ENCODE results near the gene SORCS3.

DNA sequence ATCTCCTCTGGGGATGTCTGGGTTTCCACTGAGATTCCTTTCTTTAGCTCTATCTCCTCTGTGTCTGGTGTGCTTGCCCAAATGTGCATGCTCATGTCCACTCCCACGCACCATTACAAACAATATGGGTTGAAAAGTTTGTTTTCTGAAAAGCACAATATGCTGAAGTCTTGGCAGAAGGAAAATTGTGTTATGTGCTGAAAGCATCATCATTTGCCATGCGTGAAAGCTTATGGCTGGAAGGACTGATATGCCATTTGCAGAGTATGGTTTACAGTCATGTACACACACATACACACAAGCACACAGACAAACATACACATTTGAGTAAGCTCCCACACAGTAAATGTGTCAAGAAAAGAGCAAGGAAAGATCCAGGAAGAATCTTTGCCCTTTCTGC is 231.6 kb downstream of the SORCS3 start:
- TF ChIP-seq, protein P1, sequence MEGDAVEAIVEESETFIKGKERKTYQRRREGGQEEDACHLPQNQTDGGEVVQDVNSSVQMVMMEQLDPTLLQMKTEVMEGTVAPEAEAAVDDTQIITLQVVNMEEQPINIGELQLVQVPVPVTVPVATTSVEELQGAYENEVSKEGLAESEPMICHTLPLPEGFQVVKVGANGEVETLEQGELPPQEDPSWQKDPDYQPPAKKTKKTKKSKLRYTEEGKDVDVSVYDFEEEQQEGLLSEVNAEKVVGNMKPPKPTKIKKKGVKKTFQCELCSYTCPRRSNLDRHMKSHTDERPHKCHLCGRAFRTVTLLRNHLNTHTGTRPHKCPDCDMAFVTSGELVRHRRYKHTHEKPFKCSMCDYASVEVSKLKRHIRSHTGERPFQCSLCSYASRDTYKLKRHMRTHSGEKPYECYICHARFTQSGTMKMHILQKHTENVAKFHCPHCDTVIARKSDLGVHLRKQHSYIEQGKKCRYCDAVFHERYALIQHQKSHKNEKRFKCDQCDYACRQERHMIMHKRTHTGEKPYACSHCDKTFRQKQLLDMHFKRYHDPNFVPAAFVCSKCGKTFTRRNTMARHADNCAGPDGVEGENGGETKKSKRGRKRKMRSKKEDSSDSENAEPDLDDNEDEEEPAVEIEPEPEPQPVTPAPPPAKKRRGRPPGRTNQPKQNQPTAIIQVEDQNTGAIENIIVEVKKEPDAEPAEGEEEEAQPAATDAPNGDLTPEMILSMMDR (IDR thresholded peaks at IDR 0.05; ENCODE audit: low read depth, low read length, poor library complexity, severe bottlenecking), result no peak
- TF ChIP-seq EZH2phosphoT487 (IDR thresholded peaks at IDR 0.05; ENCODE audit: borderline replicate concordance, low read length), result no peak
